ENCODE measurements around the gene SLIT3. TPM values are rescaled to one million over a fixed set of nuclear protein-coding genes. Genes with fewer than 3 reads are reported as not detected.

SLIT3 gene
- total RNA-seq, 1 experiment from 2014 or later, result 0.92 TPM

- H2BK15ac ChIP-seq (ENCODE audit: low read depth, low read length), result no peak overlapping the region
- no peak overlapping the region for H3K4me2 ChIP-seq (ENCODE audit: insufficient read depth, insufficient read length, low read length)
- peaks cover 4 to 11% of the 10 kb centered on the region in 2 experiments for H3K4me1 Mint-ChIP-seq
- H3K4me1 ChIP-seq (ENCODE audit: insufficient read depth, low read length), result no peaks in the 10 kb centered on the region
- H3K27ac Mint-ChIP-seq, result no peak overlapping the region
- no peaks in the 10 kb centered on the region for H3K79me1 ChIP-seq (ENCODE audit: insufficient read depth, low read depth, low read length, poor library complexity, severe bottlenecking)
- H3K27me3 Mint-ChIP-seq (ENCODE audit: low read depth), result no peaks in the 10 kb centered on the region
- no peak overlapping the region for H3K4me3 Mint-ChIP-seq
- no peak overlapping the region for H3K14ac ChIP-seq (ENCODE audit: insufficient read depth, low read length)
- H3K4ac ChIP-seq (ENCODE audit: low read depth, low read length), result no peak overlapping the region
- no peak overlapping the region for H2AFZ ChIP-seq (ENCODE audit: low read length)
- no peak overlapping the region for H3K27ac ChIP-seq (ENCODE audit: insufficient read length, low read depth, low read length)
- no peak overlapping the region for H3K56ac ChIP-seq (ENCODE audit: insufficient read length, low read depth, low read length)
- no peaks in the 10 kb centered on the region for H3K79me2 ChIP-seq (ENCODE audit: insufficient read depth, low read length)
- no peak overlapping the region for H3K9ac ChIP-seq (ENCODE audit: extremely low read depth, insufficient read length, low read length)
- TF ChIP-seq, protein P1, sequence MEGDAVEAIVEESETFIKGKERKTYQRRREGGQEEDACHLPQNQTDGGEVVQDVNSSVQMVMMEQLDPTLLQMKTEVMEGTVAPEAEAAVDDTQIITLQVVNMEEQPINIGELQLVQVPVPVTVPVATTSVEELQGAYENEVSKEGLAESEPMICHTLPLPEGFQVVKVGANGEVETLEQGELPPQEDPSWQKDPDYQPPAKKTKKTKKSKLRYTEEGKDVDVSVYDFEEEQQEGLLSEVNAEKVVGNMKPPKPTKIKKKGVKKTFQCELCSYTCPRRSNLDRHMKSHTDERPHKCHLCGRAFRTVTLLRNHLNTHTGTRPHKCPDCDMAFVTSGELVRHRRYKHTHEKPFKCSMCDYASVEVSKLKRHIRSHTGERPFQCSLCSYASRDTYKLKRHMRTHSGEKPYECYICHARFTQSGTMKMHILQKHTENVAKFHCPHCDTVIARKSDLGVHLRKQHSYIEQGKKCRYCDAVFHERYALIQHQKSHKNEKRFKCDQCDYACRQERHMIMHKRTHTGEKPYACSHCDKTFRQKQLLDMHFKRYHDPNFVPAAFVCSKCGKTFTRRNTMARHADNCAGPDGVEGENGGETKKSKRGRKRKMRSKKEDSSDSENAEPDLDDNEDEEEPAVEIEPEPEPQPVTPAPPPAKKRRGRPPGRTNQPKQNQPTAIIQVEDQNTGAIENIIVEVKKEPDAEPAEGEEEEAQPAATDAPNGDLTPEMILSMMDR (conservative IDR thresholded peaks at IDR 0.05), result no peak
- H4K5ac ChIP-seq (ENCODE audit: insufficient read length, low read depth, low read length), result no peak overlapping the region
- no peak overlapping the region for H4K8ac ChIP-seq (replicated peaks; ENCODE audit: insufficient read length, low read depth, low read length)
- H4K20me1 ChIP-seq (ENCODE audit: control insufficient read depth, insufficient read depth, insufficient read length), result no peaks in the 10 kb centered on the region
- H4K91ac ChIP-seq (ENCODE audit: insufficient read length, low read depth, low read length), result no peak overlapping the region
- no peaks in the 10 kb centered on the region for H3K9me3 Mint-ChIP-seq
- no peaks in the 10 kb centered on the region for H3K27me3 ChIP-seq (ENCODE audit: insufficient read depth, low read length)
- H3K23ac ChIP-seq (ENCODE audit: insufficient read length, low read depth, low read length), result no peak overlapping the region
- DNase-seq, result no peak
- no peak overlapping the region for H3T11ph ChIP-seq (ENCODE audit: low read length)
- no peak overlapping the region for H2AK5ac ChIP-seq (ENCODE audit: insufficient read length, low read length)
- WGBS (ENCODE audit: extremely low coverage, insufficient read length, low lambda C conversion rate), result no CpG with 5 or more reads among the region's 1 CpG
- no peak overlapping the region for H2BK20ac ChIP-seq (ENCODE audit: low read depth, low read length, poor library complexity, severe bottlenecking)
- no peak overlapping the region for H2BK5ac ChIP-seq (ENCODE audit: insufficient read length, low read length)
- no peak overlapping the region for H2BK120ac ChIP-seq (ENCODE audit: low read depth, low read length, poor library complexity, severe bottlenecking)
- H3K9me3 ChIP-seq (ENCODE audit: control insufficient read depth, low read depth, low read length), result no peaks in the 10 kb centered on the region
- H2BK12ac ChIP-seq (ENCODE audit: insufficient read length, low read depth, low read length), result no peak overlapping the region
- H3K36me3 Mint-ChIP-seq (ENCODE audit: insufficient read depth in 1 of 3, low read depth in 3 of 3), result no peaks in the 10 kb centered on the region
- H3K23me2 ChIP-seq (ENCODE audit: insufficient read length, low read depth, low read length, poor library complexity, severe bottlenecking), result no peaks in the 10 kb centered on the region
- H3K18ac ChIP-seq (ENCODE audit: insufficient read length, low read depth, low read length), result no peak overlapping the region
Observed at GRCh38 chr5:168951356-168951755, 349.6 kb downstream of the SLIT3 start.
